M059J (cell line): Measurements from ENCODE around the gene OR5A2. TPM values are rescaled to one million over a fixed set of nuclear protein-coding genes. Genes with fewer than 3 reads are reported as not detected.
"Not testable (repeated sequence)": the region's sequence is repeated elsewhere in the genome, so short reads cannot be mapped to it uniquely, and the experiment has no call there.

Experiments
- DNase-seq: peaks from one replicate; pipeline ENCODE4 v3.0.0-alpha.2; 2012; ENCODE audit warnings: low read depth
- total RNA-seq: library from RNA; depleted of rRNA; stranded (reverse); fragments of >200 nt; shearing (Covaris generic); gene quantifications from 2 replicates; pipeline ENCODE4 v1.2.3, GENCODE V29; 2014; rRNA removed

The OR5A2 gene
- total RNA-seq, 1 experiment from 2014 or later: not detected

GRCh38 chr11:59380263-59381059 is 45.8 kb downstream of the OR5A2 start:
- no peak for DNase-seq

DNA sequence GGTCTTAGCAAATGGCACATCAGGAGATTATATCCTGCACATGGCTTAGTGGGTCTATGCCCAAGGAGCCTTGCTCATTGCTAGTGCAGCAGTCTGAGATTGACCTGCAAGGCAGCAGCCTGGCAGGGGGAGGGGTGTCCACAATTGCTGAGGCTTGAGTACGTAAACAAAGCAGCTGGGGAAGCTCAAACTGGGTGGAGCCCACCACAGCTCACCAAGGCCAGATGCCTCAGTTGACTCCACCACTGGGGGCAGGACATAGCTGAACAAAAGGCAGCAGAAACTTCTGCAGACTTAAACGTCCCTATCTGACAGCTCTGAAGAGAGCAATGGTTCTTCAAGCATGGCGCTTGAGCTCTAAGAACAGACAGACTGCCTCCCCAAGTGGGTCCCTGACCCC is 53.9 kb downstream of the OR5A2 start:
- not testable (repeated sequence) for DNase-seq

- no peak for DNase-seq
Measured at GRCh38 chr11:59368238-59369022, 57.8 kb downstream of the OR5A2 start.

Other genes starting within 250 kb of the OR5A2 start
- gene MPEG1, start 213.5 kb downstream of the OR5A2 start, total RNA-seq: not detected in 2 replicates
- not detected in 2 replicates for gene OR5AN1, start 67.5 kb downstream of the OR5A2 start, total RNA-seq
- gene OR5A1, start 10.1 kb upstream of the OR5A2 start, total RNA-seq: not detected in 2 replicates
- not detected in 2 replicates for gene OR4D6, start 30.5 kb upstream of the OR5A2 start, total RNA-seq
- gene OR4D10, start 46.9 kb upstream of the OR5A2 start, total RNA-seq: not detected in 2 replicates
- not detected in 2 replicates for gene OR4D11, start 77.2 kb upstream of the OR5A2 start, total RNA-seq
- not detected in 2 replicates for gene OR4D9, start 85.1 kb upstream of the OR5A2 start, total RNA-seq
- 31.2 and 41.9 TPM in 2 replicates for gene OSBP, start 189.4 kb upstream of the OR5A2 start, total RNA-seq
- 38.4 and 45.5 TPM in 2 replicates for gene PATL1, start 242.6 kb upstream of the OR5A2 start, total RNA-seq